HL-60 (cell line): ENCODE measurements around the gene PRM3.

Experiments
- POLR2AphosphoS5 ChIP-seq: IDR thresholded peaks from 2 replicates; pipeline ENCODE4 v1.6.1; 2012; ENCODE audit warnings: low read depth
- TF ChIP-seq, protein P1 (sequence below): IDR thresholded peaks from one replicate; pipeline ENCODE4 v1.5.1; 2011; ENCODE audit warnings: low read length, control low read depth, inconsistent platforms; ENCODE audit not compliant: insufficient read depth
- TF ChIP-seq, protein P2 (sequence below): IDR thresholded peaks from 2 replicates; pipeline ENCODE4 v1.6.1; 2012; ENCODE audit warnings: low read depth; ENCODE audit not compliant: insufficient replicate concordance

DNA sequence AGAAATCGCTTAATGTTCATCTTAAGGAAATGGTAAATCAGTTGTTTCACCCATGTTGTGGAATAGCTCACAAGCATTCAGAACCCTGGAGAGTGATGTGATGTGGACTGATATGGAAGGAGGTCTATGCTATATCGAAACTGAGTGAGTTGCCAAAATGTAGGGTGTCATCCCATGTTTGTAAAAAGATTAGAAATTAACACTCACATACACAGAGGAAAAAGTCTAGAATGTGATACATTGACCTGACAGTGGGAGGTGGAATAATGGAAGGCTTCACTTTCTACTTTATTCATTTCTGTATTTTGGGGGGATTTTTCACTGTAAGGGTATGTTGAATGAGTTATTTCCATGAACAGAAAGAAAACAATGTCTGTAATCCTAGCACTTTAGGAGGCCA, 12.4 kb upstream of the PRM3 start:
- TF ChIP-seq, protein P1, sequence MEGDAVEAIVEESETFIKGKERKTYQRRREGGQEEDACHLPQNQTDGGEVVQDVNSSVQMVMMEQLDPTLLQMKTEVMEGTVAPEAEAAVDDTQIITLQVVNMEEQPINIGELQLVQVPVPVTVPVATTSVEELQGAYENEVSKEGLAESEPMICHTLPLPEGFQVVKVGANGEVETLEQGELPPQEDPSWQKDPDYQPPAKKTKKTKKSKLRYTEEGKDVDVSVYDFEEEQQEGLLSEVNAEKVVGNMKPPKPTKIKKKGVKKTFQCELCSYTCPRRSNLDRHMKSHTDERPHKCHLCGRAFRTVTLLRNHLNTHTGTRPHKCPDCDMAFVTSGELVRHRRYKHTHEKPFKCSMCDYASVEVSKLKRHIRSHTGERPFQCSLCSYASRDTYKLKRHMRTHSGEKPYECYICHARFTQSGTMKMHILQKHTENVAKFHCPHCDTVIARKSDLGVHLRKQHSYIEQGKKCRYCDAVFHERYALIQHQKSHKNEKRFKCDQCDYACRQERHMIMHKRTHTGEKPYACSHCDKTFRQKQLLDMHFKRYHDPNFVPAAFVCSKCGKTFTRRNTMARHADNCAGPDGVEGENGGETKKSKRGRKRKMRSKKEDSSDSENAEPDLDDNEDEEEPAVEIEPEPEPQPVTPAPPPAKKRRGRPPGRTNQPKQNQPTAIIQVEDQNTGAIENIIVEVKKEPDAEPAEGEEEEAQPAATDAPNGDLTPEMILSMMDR: no peak
- no peak for TF ChIP-seq POLR2AphosphoS5
- TF ChIP-seq, protein P2, sequence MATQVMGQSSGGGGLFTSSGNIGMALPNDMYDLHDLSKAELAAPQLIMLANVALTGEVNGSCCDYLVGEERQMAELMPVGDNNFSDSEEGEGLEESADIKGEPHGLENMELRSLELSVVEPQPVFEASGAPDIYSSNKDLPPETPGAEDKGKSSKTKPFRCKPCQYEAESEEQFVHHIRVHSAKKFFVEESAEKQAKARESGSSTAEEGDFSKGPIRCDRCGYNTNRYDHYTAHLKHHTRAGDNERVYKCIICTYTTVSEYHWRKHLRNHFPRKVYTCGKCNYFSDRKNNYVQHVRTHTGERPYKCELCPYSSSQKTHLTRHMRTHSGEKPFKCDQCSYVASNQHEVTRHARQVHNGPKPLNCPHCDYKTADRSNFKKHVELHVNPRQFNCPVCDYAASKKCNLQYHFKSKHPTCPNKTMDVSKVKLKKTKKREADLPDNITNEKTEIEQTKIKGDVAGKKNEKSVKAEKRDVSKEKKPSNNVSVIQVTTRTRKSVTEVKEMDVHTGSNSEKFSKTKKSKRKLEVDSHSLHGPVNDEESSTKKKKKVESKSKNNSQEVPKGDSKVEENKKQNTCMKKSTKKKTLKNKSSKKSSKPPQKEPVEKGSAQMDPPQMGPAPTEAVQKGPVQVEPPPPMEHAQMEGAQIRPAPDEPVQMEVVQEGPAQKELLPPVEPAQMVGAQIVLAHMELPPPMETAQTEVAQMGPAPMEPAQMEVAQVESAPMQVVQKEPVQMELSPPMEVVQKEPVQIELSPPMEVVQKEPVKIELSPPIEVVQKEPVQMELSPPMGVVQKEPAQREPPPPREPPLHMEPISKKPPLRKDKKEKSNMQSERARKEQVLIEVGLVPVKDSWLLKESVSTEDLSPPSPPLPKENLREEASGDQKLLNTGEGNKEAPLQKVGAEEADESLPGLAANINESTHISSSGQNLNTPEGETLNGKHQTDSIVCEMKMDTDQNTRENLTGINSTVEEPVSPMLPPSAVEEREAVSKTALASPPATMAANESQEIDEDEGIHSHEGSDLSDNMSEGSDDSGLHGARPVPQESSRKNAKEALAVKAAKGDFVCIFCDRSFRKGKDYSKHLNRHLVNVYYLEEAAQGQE: peak; percentile 70
